Mucosa of rectum (tissue), 2 donors: ENCODE results near the gene PDGFC.

Experiments
- H3K27ac ChIP-seq, 2 donors: one replicate each; pipeline ENCODE4 v1.7.0; 2013; ENCODE audit warnings: inconsistent platforms in 2 of 2, low read depth in 2 of 2, low read length in 2 of 2
- H3K27me3 ChIP-seq, 2 donors: one replicate each; pipeline ENCODE4 v1.7.0; 2013; ENCODE audit warnings: low read length in 2 of 2; ENCODE audit not compliant: control insufficient read depth in 2 of 2, insufficient read depth in 2 of 2
- H3K36me3 ChIP-seq, 2 donors: one replicate each; pipeline ENCODE4 v1.7.0; 2013; ENCODE audit warnings: low read length in 2 of 2; ENCODE audit not compliant: control insufficient read depth in 2 of 2, insufficient read depth in 2 of 2
- H3K4me1 ChIP-seq, 2 donors: one replicate each; pipeline ENCODE4 v1.7.0; 2013; ENCODE audit warnings: low read length in 2 of 2, mild to moderate bottlenecking in 1 of 2; ENCODE audit not compliant: control insufficient read depth in 2 of 2, insufficient read depth in 2 of 2
- H3K4me3 ChIP-seq, 2 donors: one replicate each; pipeline ENCODE4 v1.7.0; 2013; ENCODE audit warnings: low read length in 2 of 2
- H3K9ac ChIP-seq, 2 donors: one replicate each; pipeline ENCODE4 v1.7.0; 2013; ENCODE audit warnings: low read length in 2 of 2, low read depth in 1 of 2, mild to moderate bottlenecking in 1 of 2
- H3K9me3 ChIP-seq, 2 donors: one replicate each; pipeline ENCODE4 v1.7.0; 2013; ENCODE audit warnings: low read length in 2 of 2; ENCODE audit not compliant: control insufficient read depth in 2 of 2
- donor health status: healthy.
- donor health status: Normal muscosa, but diverticular disease.

PDGFC gene

DNA sequence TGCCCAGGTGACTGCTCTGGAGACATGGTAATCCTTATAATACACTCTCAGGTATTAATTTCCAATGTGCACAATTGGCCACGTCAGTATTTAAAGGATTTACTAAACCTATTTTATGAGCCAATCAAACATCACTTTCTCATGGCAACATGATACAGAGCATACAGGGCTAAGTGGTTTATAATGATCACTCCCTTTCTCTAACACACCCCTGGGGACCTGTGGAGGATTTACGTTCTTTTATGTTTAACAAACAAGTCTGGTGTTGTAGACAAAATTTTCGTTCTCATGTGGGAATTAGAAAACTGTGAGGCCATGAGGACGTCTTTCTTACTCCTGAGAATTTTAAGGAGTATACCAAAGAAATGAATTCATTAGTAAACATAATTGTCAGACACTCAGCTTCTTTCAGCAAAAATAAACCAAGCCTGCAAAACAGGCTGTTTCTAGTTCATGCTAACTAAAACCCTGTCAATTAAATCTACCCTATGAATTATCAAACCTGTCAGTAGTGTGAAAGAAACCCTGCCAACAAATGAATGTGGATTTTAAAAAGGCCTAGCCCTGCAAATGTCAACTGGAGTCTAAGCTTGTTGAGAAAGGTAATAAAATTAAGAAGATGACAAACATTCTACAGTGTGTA is 155.8 kb downstream of the PDGFC start:
- H3K9ac ChIP-seq: no peak overlapping the region
- no peak overlapping the region for H3K4me3 ChIP-seq
- no peak overlapping the region for H3K27ac ChIP-seq
- H3K27me3 ChIP-seq: no peaks in the 10 kb centered on the region
- no peaks in the 10 kb centered on the region for H3K36me3 ChIP-seq
- H3K4me1 ChIP-seq: no peaks in the 10 kb centered on the region
- H3K9me3 ChIP-seq: no peaks in the 10 kb centered on the region

DNA sequence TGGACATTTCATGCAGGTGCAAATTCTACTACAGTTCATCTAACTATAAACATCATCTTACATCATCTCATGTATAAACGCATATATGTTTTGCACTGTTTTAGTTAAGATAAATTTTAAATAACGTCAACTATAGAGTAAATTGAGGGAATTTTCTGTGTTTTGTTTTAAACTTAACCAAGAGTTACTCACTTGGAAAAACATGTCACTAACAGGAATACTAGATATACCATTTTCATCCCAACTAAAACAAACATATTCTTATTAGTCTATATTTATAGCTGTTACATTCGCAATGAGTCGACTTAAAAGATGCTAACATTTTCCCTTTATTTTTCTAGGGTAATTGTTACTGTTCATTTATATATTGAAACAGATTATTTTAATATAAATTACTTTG is 159.6 kb downstream of the PDGFC start:
- no peaks in the 10 kb centered on the region for H3K36me3 ChIP-seq
- no peaks in the 10 kb centered on the region for H3K27me3 ChIP-seq
- no peaks in the 10 kb centered on the region for H3K9me3 ChIP-seq
- no peak overlapping the region for H3K4me3 ChIP-seq
- H3K9ac ChIP-seq: no peak overlapping the region
- H3K27ac ChIP-seq: no peak overlapping the region
- H3K4me1 ChIP-seq: no peaks in the 10 kb centered on the region

GRCh38 chr4:156811286-156811685 is 160.3 kb downstream of the PDGFC start:
- Histone ChIP-seq H3K27ac (no peak overlapping the region), H3K36me3 (no peaks in the 10 kb centered on the region), H3K9ac (no peak overlapping the region), H3K27me3 (no peaks in the 10 kb centered on the region), H3K4me1 (no peaks in the 10 kb centered on the region), H3K4me3 (no peak overlapping the region), H3K9me3 (no peaks in the 10 kb centered on the region)

DNA sequence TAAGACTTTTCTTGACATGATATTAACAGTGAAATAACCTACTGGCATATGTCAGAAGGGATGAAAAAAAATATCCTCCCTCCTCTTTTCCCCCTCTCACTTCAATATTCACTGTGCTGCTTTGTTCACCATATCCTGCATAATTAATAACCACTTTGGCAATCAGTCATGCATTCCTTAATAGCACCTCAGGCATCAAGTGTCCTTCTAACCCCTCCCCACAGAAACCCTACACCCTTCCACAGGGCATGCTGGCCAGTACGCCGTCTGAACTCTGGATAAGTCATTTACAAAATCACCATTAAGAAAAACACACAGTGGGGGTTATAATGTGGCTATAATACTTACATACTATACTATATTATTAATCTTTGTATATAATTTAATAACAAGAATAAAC is 165.9 kb downstream of the PDGFC start:
- Histone ChIP-seq H3K9me3 (no peaks in the 10 kb centered on the region), H3K4me3 (no peak overlapping the region), H3K27ac (no peak overlapping the region), H3K9ac (no peak overlapping the region), H3K27me3 (no peaks in the 10 kb centered on the region), H3K4me1 (no peaks in the 10 kb centered on the region), H3K36me3 (no peaks in the 10 kb centered on the region)

- Histone ChIP-seq H3K9ac (no peak overlapping the region), H3K4me3 (no peak overlapping the region), H3K4me1 (no peaks in the 10 kb centered on the region), H3K27ac (no peak overlapping the region), H3K36me3 (no peaks in the 10 kb centered on the region), H3K27me3 (no peaks in the 10 kb centered on the region), H3K9me3 (no peaks in the 10 kb centered on the region)
Observed at GRCh38 chr4:156803056-156803455, 168.5 kb downstream of the PDGFC start.

GRCh38 chr4:156800463-156800862 is 171.1 kb downstream of the PDGFC start:
- Histone ChIP-seq H3K4me3 (no peak overlapping the region), H3K27ac (no peak overlapping the region), H3K27me3 (no peaks in the 10 kb centered on the region), H3K9me3 (no peaks in the 10 kb centered on the region), H3K4me1 (no peaks in the 10 kb centered on the region), H3K9ac (no peak overlapping the region), H3K36me3 (no peaks in the 10 kb centered on the region)

DNA sequence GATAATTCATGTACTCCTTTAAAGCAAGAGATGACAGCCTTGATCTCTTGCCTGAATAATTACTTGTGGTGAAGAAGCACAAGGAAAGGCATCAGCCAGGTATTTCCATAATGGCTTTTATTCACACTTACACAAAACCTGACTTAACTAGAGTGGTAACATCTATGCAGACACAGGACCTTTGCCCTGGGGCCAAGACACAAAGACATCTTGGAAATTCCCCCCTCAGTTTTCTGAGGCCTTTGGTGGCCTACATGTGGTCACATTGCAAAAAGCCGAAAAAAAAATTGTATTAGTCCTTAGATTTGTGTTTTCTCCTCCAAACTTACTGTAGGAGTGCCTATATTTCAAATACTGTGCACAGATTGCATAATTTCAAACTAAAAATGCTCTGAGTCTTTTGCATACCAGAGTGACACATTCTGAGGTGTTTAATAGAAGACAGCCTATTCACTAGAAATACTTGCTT is 172.4 kb downstream of the PDGFC start:
- Histone ChIP-seq H3K27me3 (no peaks in the 10 kb centered on the region), H3K4me1 (no peaks in the 10 kb centered on the region), H3K36me3 (no peaks in the 10 kb centered on the region), H3K9ac (no peak overlapping the region), H3K27ac (no peak overlapping the region), H3K4me3 (no peak overlapping the region), H3K9me3 (no peaks in the 10 kb centered on the region)

GRCh38 chr4:156798438-156798837 is 173.2 kb downstream of the PDGFC start:
- Histone ChIP-seq H3K9me3 (no peaks in the 10 kb centered on the region), H3K27me3 (no peaks in the 10 kb centered on the region), H3K27ac (no peak overlapping the region), H3K4me3 (no peak overlapping the region), H3K9ac (no peak overlapping the region), H3K36me3 (no peaks in the 10 kb centered on the region), H3K4me1 (no peaks in the 10 kb centered on the region)

- no peaks in the 10 kb centered on the region for H3K4me1 ChIP-seq
- H3K27ac ChIP-seq: no peak overlapping the region
- no peaks in the 10 kb centered on the region for H3K36me3 ChIP-seq
- no peak overlapping the region for H3K9ac ChIP-seq
- H3K9me3 ChIP-seq: no peaks in the 10 kb centered on the region
- no peak overlapping the region for H3K4me3 ChIP-seq
- no peaks in the 10 kb centered on the region for H3K27me3 ChIP-seq
Observed at GRCh38 chr4:156797206-156797605, 174.4 kb downstream of the PDGFC start.

- no peak overlapping the region for H3K27ac ChIP-seq
- H3K36me3 ChIP-seq: no peaks in the 10 kb centered on the region
- H3K4me3 ChIP-seq: no peak overlapping the region
- H3K27me3 ChIP-seq: no peaks in the 10 kb centered on the region
- no peaks in the 10 kb centered on the region for H3K4me1 ChIP-seq
- H3K9me3 ChIP-seq: no peaks in the 10 kb centered on the region
- H3K9ac ChIP-seq: no peak overlapping the region
Observed at GRCh38 chr4:156795727-156796126, 175.9 kb downstream of the PDGFC start.

DNA sequence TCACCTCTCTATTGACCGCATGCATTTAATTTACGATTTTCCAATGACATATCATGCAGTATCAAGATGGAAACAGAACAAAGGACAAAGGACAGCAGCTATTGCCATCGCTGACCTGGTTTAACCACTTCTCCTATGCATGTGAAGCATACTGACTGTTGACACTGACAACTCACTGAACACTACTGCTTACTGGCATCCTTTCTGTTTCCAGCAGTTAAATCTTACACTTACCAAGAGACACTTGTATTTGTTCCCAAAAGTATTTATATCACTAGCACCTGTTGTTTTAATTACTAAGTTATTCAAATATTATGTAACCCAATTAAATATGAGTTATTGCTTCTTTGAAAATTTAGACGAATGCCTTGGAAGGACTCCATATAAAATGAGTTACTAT is 176.7 kb downstream of the PDGFC start:
- H3K27ac ChIP-seq: no peak overlapping the region
- H3K4me1 ChIP-seq: no peaks in the 10 kb centered on the region
- H3K9ac ChIP-seq: no peak overlapping the region
- no peaks in the 10 kb centered on the region for H3K27me3 ChIP-seq
- no peaks in the 10 kb centered on the region for H3K9me3 ChIP-seq
- no peaks in the 10 kb centered on the region for H3K36me3 ChIP-seq
- no peak overlapping the region for H3K4me3 ChIP-seq
